ENCODE data around the gene REXO5. TPM values are rescaled to one million over a fixed set of nuclear protein-coding genes. Genes with fewer than 3 reads are reported as not detected.

The REXO5 gene
- polyA plus RNA-seq, 1 donor (not counting 4 experiments of a cell fraction or from before 2014, with no cell fraction given), result 2.6 TPM

- peak; percentile 89 for FAIRE-seq
- Histone ChIP-seq H3K4me2 (ENCODE audit: control insufficient read depth, extremely low read depth, insufficient read depth, low read depth, low read length) (no peak overlapping the region), H3K27ac (ENCODE audit: control insufficient read depth, insufficient read depth, low read length) (peak overlapping the region; percentile 33)
Measured at GRCh38 chr16:20849589-20850390, 43.5 kb downstream of the REXO5 start.

DNA sequence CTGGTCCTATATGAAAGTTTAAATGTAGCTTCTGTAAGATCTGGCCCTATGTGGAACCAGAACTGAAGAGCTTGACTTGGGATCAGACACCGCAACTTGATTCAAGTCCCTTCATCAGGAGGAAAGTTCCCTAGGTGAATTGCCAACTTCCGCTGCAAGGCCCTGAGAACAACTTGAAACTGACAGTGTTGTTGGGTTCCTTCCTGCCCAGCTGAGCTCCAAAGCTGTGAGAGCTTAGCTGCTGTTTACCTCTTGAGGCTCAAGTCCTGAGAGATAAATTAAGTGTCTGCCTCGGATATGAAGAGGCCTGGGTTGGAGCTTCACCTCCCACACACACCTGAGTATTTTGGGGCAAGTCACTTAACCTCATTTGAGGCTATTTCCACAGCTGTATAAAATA, 44.7 kb downstream of the REXO5 start:
- Histone ChIP-seq H3K4me1 (ENCODE audit: control insufficient read depth, extremely low read depth, insufficient read depth, low read length) (peaks cover 33% of the 10 kb centered on the region), H3K27me3 (ENCODE audit: control insufficient read depth, extremely low read depth, insufficient read depth, low read length) (no peaks in the 10 kb centered on the region), H3K9me1 (ENCODE audit: control insufficient read depth, extremely low read depth, insufficient read depth, low read length) (no peaks in the 10 kb centered on the region), H3K9me3 (ENCODE audit: control insufficient read depth, low read depth, low read length) (no peaks in the 10 kb centered on the region), H3K4me3 (ENCODE audit: control insufficient read depth in 2 of 3, extremely low read depth in 1 of 3, insufficient read depth in 2 of 3, low read depth in 1 of 3, low read length in 3 of 3) (no peak overlapping the region), H2AFZ (ENCODE audit: control insufficient read depth, low read length) (no peak overlapping the region), H3K4me2 (ENCODE audit: control insufficient read depth, extremely low read depth, insufficient read depth, low read depth, low read length) (no peak overlapping the region), H3K36me3 (ENCODE audit: control insufficient read depth in 2 of 2, extremely low read depth in 1 of 2, insufficient read depth in 2 of 2, low read length in 2 of 2) (peaks cover 5 to 7% of the 10 kb centered on the region in 2 experiments), H3K79me2 (ENCODE audit: control insufficient read depth, insufficient read depth, low read length) (no peaks in the 10 kb centered on the region), H3K9ac (ENCODE audit: control insufficient read depth, extremely low read depth, insufficient read depth, low read length) (peak overlapping the region; percentile 13), H4K20me1 (ENCODE audit: control insufficient read depth, extremely low read depth, insufficient read depth, low read length) (no peaks in the 10 kb centered on the region), H3K27ac (ENCODE audit: control insufficient read depth, insufficient read depth, low read length) (peak overlapping the region; percentile 39)
- TF ChIP-seq, protein P1, sequence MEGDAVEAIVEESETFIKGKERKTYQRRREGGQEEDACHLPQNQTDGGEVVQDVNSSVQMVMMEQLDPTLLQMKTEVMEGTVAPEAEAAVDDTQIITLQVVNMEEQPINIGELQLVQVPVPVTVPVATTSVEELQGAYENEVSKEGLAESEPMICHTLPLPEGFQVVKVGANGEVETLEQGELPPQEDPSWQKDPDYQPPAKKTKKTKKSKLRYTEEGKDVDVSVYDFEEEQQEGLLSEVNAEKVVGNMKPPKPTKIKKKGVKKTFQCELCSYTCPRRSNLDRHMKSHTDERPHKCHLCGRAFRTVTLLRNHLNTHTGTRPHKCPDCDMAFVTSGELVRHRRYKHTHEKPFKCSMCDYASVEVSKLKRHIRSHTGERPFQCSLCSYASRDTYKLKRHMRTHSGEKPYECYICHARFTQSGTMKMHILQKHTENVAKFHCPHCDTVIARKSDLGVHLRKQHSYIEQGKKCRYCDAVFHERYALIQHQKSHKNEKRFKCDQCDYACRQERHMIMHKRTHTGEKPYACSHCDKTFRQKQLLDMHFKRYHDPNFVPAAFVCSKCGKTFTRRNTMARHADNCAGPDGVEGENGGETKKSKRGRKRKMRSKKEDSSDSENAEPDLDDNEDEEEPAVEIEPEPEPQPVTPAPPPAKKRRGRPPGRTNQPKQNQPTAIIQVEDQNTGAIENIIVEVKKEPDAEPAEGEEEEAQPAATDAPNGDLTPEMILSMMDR (optimal IDR thresholded peaks at IDR 0.05 in 1 of 3, IDR thresholded peaks at IDR 0.05 in 1 of 3, conservative IDR thresholded peaks at IDR 0.05 in 1 of 3; ENCODE audit: extremely low read depth in 1 of 3, insufficient read depth in 2 of 3, low read length in 3 of 3), result no peak
- no peak for TF ChIP-seq EZH2 (IDR thresholded peaks at IDR 0.05; ENCODE audit: low read length)
- dilution Hi-C loops (cut with MboI; ENCODE audit: extremely low pct_ligation_motif_present, low sequenced_read_pairs), result no loop called here
- no peak for DNase-seq (ENCODE audit: low read depth, low spot score)
- no peak for FAIRE-seq

More at GRCh38 chr16:20849589-20850390, 43.5 kb downstream of the REXO5 start:
- no peak overlapping the region for H2AFZ ChIP-seq (ENCODE audit: control insufficient read depth, low read length)
- H3K4me1 ChIP-seq (ENCODE audit: control insufficient read depth, extremely low read depth, insufficient read depth, low read length), result peaks cover 33% of the 10 kb centered on the region
- no peaks in the 10 kb centered on the region for H4K20me1 ChIP-seq (ENCODE audit: control insufficient read depth, extremely low read depth, insufficient read depth, low read length)
- no peaks in the 10 kb centered on the region for H3K9me1 ChIP-seq (ENCODE audit: control insufficient read depth, extremely low read depth, insufficient read depth, low read length)
- no peak overlapping the region for H3K4me3 ChIP-seq (ENCODE audit: control insufficient read depth in 2 of 3, extremely low read depth in 1 of 3, insufficient read depth in 2 of 3, low read depth in 1 of 3, low read length in 3 of 3)
- H3K9me3 ChIP-seq (ENCODE audit: control insufficient read depth, low read depth, low read length), result no peaks in the 10 kb centered on the region
- H3K27me3 ChIP-seq (ENCODE audit: control insufficient read depth, extremely low read depth, insufficient read depth, low read length), result no peaks in the 10 kb centered on the region
- H3K79me2 ChIP-seq (ENCODE audit: control insufficient read depth, insufficient read depth, low read length), result no peaks in the 10 kb centered on the region
- DNase-seq (ENCODE audit: low read depth, low spot score), result no peak
- peaks cover 2% of the 10 kb centered on the region in 2 experiments for H3K36me3 ChIP-seq (ENCODE audit: control insufficient read depth in 2 of 2, extremely low read depth in 1 of 2, insufficient read depth in 2 of 2, low read length in 2 of 2)
- H3K9ac ChIP-seq (ENCODE audit: control insufficient read depth, extremely low read depth, insufficient read depth, low read length), result no peak overlapping the region
- dilution Hi-C loops (cut with MboI; ENCODE audit: extremely low pct_ligation_motif_present, low sequenced_read_pairs), result no loop called here
- TF ChIP-seq, protein P1 (optimal IDR thresholded peaks at IDR 0.05 in 1 of 3, IDR thresholded peaks at IDR 0.05 in 1 of 3, conservative IDR thresholded peaks at IDR 0.05 in 1 of 3; ENCODE audit: extremely low read depth in 1 of 3, insufficient read depth in 2 of 3, low read length in 3 of 3), result peak; percentile 90 to 99 (median 94)
- TF ChIP-seq EZH2 (IDR thresholded peaks at IDR 0.05; ENCODE audit: low read length), result no peak
